GM12892 (cell line): ENCODE data around the gene SFI1.

ENCODE experiments used
- POLR2AphosphoS5 ChIP-seq: IDR thresholded peaks from 2 replicates; pipeline ENCODE4 v1.6.1; 2011; ENCODE audit warnings: low read depth, low read length, control low read depth
- TAF1 ChIP-seq: IDR thresholded peaks from 2 replicates; pipeline ENCODE4 v1.6.1; 2011; ENCODE audit warnings: low read depth, mild to moderate bottlenecking, control low read depth, low read length, borderline replicate concordance

GRCh38 chr22:31491218-31491962 lies 4.9 kb upstream of the SFI1 start:
- TF ChIP-seq POLR2AphosphoS5 (no peak), TAF1 (no peak)
